Smooth muscle cell (in vitro differentiated cells): ENCODE measurements around the gene RSAD1. TPM values are rescaled to one million over a fixed set of nuclear protein-coding genes. Genes with fewer than 3 reads are reported as not detected.
"Not testable (repeated sequence)": the region's sequence is repeated elsewhere in the genome, so short reads cannot be mapped to it uniquely, and the experiment has no call there.

Experiments
- DNase-seq: peaks from one replicate; lab custom pipeline; 2025; ENCODE audit not compliant: unreplicated experiment; lab: John Stamatoyannopoulos, UW
- H2AFZ ChIP-seq: fragments of 200-600 bp; sonication (generic); 2 replicates; pipeline ENCODE4 v1.6.0; 2016; ENCODE audit warnings: antibody characterized with exemption, low read depth, mild to moderate bottlenecking
- H3F3A ChIP-seq: fragments of 200-600 bp; sonication (generic); 2 replicates; pipeline ENCODE4 v1.6.0; 2017; ENCODE audit warnings: antibody characterized with exemption, low read depth
- H3K27ac ChIP-seq: fragments of 200-600 bp; sonication (generic); 2 replicates; pipeline ENCODE4 v1.5.1; 2016; ENCODE audit warnings: low read depth, mild to moderate bottlenecking
- H3K27me3 ChIP-seq: fragments of 200-600 bp; sonication (generic); 2 replicates; pipeline ENCODE4 v1.6.1; 2016; ENCODE audit warnings: low read depth, mild to moderate bottlenecking
- H3K36me3 ChIP-seq: fragments of 200-600 bp; sonication (generic); 2 replicates; pipeline ENCODE4 v1.5.1; 2016; ENCODE audit warnings: low read depth
- H3K4me1 ChIP-seq: fragments of 200-600 bp; sonication (generic); 2 replicates; pipeline ENCODE4 v1.5.1; 2016; ENCODE audit warnings: low read depth
- H3K4me2 ChIP-seq: fragments of 200-600 bp; sonication (generic); 2 replicates; pipeline ENCODE4 v1.6.0; 2016; ENCODE audit warnings: mild to moderate bottlenecking
- H3K4me3 ChIP-seq: fragments of 200-600 bp; sonication (generic); 2 replicates; pipeline ENCODE4 v1.5.1; 2016; ENCODE audit warnings: mild to moderate bottlenecking
- H3K79me2 ChIP-seq: fragments of 200-600 bp; sonication (generic); 2 replicates; pipeline ENCODE4 v1.6.0; 2016; ENCODE audit warnings: low read depth, mild to moderate bottlenecking
- H3K9ac ChIP-seq: fragments of 200-600 bp; sonication (generic); 2 replicates; pipeline ENCODE4 v1.6.0; 2016; ENCODE audit warnings: low read depth
- H3K9me3 ChIP-seq: fragments of 200-600 bp; sonication (generic); replicated peaks from 2 replicates; pipeline ENCODE4 v1.5.1; 2016; ENCODE audit warnings: low read depth
- H4K20me1 ChIP-seq: fragments of 200-600 bp; sonication (generic); 2 replicates; pipeline ENCODE4 v1.6.0; 2016; ENCODE audit warnings: low read depth
- CTCF ChIP-seq: fragments of 200-600 bp; sonication (generic); IDR thresholded peaks from 2 replicates; pipeline ENCODE4 v1.5.1; 2017; ENCODE audit warnings: borderline replicate concordance, mild to moderate bottlenecking, antibody characterized with exemption; ENCODE audit not compliant: insufficient read depth, poor library complexity, severe bottlenecking
- WGBS: methylation state at CpG from one replicate; pipeline ENCODE4 v1.1.7; 2016; ENCODE audit warnings: low lambda C conversion rate; 5-methylcytosine and 5-hydroxymethylcytosine counted together
- polyA plus RNA-seq: library from polyadenylated mRNA; unstranded; fragments of >200 nt; fragmentation: Nextera tagmentation; extraction: Ambion mirVana; gene quantifications from 2 replicates; pipeline ENCODE4 v1.2.1, GENCODE V29; 2016
- total RNA-seq: library from RNA; depleted of rRNA; stranded (reverse); fragments of >200 nt; gene quantifications from 2 replicates; pipeline ENCODE4 v1.2.3, GENCODE V29; 2014

Gene RSAD1
- total and polyA plus RNA-seq, 2 experiments from 2014 or later, result 11.4 to 21.1 TPM

GRCh38 chr17:50470426-50470825 is 8.2 kb upstream of the RSAD1 start:
- Histone ChIP-seq H2AFZ (no peak overlapping the region), H3K4me3 (no peak overlapping the region), H4K20me1 (no peaks in the 10 kb centered on the region), H3K36me3 (no peaks in the 10 kb centered on the region), H3K9me3 (no peaks in the 10 kb centered on the region), H3K79me2 (no peaks in the 10 kb centered on the region), H3K27ac (no peak overlapping the region), H3K27me3 (peaks cover 22% of the 10 kb centered on the region), H3K4me2 (no peak overlapping the region), H3F3A (no peaks in the 10 kb centered on the region), H3K9ac (no peak overlapping the region), H3K4me1 (no peaks in the 10 kb centered on the region)
- WGBS, result 92% methylated on average over 6 of the region's 6 CpGs
- DNase-seq, result no peak
- no peak for TF ChIP-seq CTCF

DNA sequence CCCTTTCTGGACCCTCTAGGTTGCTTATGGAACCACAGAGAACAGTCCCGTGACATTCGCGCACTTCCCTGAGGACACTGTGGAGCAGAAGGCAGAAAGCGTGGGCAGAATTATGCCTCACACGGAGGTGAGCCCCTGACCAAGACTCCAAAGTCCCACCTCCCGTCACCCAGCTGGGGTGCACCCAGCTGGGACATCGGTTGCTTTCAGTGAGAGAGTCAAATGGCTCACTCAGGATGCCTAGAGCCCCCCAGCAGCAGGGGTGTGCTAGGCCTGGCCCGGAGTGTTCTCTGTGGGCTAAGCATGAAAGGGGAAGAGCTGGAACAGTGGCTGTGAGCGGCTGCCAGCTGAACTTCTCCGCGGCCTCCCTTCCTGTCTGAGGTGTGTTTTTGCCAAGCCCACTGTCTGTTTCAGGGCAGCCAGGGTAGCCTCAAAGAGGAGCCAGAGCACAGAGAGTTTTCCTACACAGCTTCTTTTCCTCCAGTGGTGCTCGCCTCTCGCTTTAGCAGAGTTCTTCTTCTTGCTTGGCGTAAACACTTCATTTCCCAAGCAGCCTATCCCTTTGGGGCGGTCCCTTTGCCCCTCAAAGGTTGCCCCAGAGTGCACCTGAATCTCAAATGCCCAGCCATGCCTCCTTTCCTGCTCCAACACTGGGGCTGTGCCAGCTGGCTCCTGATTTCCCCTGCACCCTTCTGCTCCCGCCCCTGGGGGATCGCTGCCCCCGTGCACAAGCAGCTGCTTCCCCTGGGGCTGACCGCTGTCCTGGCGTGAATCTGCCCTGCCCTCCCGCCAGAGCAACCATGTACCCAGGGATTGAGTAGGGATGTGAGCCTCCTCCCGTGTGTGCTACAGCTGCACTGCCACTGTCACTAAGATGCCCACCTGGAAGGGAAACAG is 7.4 kb upstream of the RSAD1 start:
- TF ChIP-seq CTCF, result no peak
- no peak overlapping the region for H3K27ac ChIP-seq
- 93% methylated on average over 22 of the region's 22 CpGs for WGBS

GRCh38 chr17:50472286-50472685 is 6.4 kb upstream of the RSAD1 start:
- Histone ChIP-seq H4K20me1 (no peaks in the 10 kb centered on the region), H3F3A (no peaks in the 10 kb centered on the region), H3K4me2 (no peak overlapping the region), H3K36me3 (no peaks in the 10 kb centered on the region), H3K27me3 (peaks cover 35% of the 10 kb centered on the region), H3K9ac (no peak overlapping the region), H3K4me3 (no peak overlapping the region), H3K79me2 (no peaks in the 10 kb centered on the region), H3K9me3 (no peaks in the 10 kb centered on the region), H3K27ac (no peak overlapping the region), H2AFZ (no peak overlapping the region), H3K4me1 (no peaks in the 10 kb centered on the region)
- WGBS, result 97% methylated on average over 10 of the region's 10 CpGs
- DNase-seq, result no peak
- no peak for TF ChIP-seq CTCF

More for the DNA sequence above, 7.4 kb upstream of the RSAD1 start:
- H2AFZ ChIP-seq, result no peak overlapping the region
- H3K27me3 ChIP-seq, result peaks cover 30% of the 10 kb centered on the region
- H4K20me1 ChIP-seq, result no peaks in the 10 kb centered on the region
- H3K9ac ChIP-seq, result no peak overlapping the region
- H3K4me1 ChIP-seq, result no peaks in the 10 kb centered on the region
- H3K79me2 ChIP-seq, result no peaks in the 10 kb centered on the region
- no peaks in the 10 kb centered on the region for H3K9me3 ChIP-seq
- no peak overlapping the region for H3K4me2 ChIP-seq
- DNase-seq, result no peak
- no peaks in the 10 kb centered on the region for H3K36me3 ChIP-seq
- H3F3A ChIP-seq, result no peaks in the 10 kb centered on the region
- H3K4me3 ChIP-seq, result no peak overlapping the region

- H3K36me3 ChIP-seq, H3K4me1 ChIP-seq, H3K9ac ChIP-seq, H3K9me3 ChIP-seq, DNase-seq, H2AFZ ChIP-seq, H3K27ac ChIP-seq, H4K20me1 ChIP-seq, H3K79me2 ChIP-seq, H3K4me2 ChIP-seq, H3F3A ChIP-seq, H3K4me3 ChIP-seq: not testable (repeated sequence)
- TF ChIP-seq CTCF, result peak; percentile 21
- peaks cover 32% of the 10 kb centered on the region for H3K27me3 ChIP-seq
- WGBS, result 91% methylated on average over 13 of the region's 13 CpGs
Measured at GRCh38 chr17:50472761-50473161, 5.9 kb upstream of the RSAD1 start.
